Measurements from ENCODE around the gene PASK.
A peak's percentile ranks its signal among the peaks of the same experiment; 100 is the strongest.
"Not testable (repeated sequence)": the region's sequence is repeated elsewhere in the genome, so short reads cannot be mapped to it uniquely, and the experiment has no call there.

The PASK gene

DNA sequence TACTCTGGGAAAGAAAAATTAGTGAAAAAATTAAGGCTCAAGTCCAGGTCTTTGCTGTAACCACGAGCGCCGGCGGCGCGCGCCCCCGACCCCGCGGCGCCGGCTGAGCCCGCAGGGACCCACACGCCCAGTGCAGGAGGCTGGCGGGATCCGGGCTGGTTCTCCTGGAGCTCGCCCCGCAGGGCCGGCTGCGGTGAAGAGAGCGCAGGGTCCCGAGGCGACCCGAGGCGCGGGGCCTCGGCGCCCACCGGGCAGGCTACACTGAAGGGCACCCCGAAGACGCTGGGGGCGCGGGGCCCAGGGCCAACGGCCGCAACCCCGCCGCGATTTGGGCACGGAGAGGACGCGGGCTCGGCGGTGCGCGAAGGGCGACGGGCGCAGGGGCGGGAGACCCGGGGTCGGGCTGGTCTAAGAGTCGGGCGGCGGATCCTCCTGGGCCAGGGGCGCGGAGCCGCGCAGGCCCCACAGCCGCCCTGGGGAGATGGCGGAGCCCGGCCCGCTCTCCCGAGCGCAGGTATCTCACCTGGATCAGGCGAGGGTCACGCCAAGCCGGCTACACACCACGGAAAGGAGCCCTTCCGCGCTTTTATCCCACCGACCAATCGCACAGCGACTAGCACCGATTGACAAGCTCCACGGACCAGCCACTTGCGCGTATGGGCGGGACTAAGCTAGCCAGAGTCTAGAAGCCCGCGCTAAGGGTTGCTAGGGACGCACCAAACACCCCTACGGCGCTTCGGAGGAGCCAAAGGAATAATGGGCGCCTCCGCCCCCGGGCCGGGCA, at the start of gene PASK:
Gene PASK (minus strand): TSS at position 582 of the 784 bp plus-strand sequence. CDS start 6,440 bp downstream, outside the sequence.
- peak; percentile 94 for DNase-seq (ENCODE audit: low spot score)

DNA sequence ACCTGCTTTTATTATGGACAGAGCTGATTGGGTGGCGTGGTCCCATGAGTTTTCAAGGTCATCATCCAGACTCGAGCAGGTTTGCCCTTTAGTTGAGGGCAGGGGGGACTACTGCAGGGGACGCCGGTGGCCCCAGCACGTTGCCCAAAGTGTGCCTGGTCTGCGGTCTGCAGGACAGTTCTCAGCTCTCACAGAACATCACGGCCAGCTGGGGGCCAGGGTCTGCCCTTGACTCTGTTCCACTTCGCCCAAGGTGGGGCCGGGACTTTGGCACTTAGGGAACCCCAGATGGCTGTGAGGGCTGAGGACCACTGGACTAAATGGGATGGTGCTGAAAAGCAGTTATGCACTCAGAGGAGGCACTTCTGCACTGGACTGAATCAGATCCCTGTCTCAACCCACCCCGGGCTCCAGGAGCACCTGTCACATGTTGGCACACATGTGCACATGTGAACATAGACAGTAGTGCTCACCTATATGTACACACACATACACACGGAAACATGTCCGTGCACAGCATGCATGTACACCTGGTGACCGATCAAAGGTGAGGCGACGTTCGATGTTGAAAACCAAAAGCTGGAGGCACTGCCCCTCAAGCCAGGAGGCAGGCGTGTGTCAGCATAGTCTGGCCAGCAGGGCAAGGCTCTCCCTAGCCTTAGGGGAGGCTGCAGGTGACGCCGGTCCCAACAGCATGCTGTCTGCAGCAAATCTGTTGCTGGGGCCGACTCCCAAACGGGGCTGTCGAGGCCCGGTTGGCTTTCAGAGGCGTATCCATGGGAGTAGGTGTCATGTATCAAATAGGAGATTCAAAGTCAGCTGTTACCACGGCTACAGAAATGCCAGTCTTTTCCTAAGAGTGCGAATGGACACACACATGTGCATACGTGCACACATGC, 49.4 kb upstream of the PASK start:
- DNase-seq (ENCODE audit: low spot score) = no peak

DNA sequence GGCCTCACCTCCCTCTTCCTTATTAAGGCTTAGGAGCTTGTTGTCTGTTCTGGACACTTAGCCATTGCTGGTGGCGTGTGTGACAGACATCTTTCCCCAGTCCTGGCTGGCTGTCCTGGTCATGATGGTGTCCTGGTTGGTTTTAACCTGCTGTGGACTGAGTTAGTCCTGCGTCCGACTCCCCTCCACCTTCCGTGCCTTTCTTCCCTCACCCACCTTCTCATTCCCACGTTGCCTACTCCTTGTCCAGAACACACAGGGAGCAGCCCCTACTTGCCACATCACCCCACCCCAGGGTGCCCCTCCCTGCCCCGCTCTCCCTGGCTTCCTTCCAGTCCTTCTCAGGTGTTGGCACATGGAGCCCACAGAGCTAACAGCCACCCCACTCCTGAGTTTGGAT, 48.7 kb upstream of the PASK start:
- no peak for DNase-seq (ENCODE audit: low spot score)

DNA sequence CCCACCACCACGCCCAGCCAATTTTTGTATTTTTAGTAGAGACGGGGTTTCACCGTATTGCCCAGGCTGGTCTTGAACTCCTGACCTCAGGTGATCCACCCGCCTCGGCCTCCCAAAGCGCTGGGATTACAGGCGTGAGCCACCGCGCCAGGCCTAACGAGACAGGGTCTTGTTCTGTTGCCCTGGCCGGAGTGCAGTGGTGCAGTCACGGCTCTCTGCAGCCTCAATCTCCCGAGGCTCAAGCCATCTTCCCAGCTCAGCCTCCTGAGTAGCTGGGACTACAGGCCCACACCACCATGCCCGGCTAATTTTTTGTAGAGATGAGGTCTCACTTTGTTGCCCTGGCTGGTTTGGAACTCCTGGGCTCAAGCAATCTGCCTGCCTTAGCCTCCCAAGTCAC, 48.0 kb upstream of the PASK start:
- DNase-seq (ENCODE audit: low spot score) = not testable (repeated sequence)

DNA sequence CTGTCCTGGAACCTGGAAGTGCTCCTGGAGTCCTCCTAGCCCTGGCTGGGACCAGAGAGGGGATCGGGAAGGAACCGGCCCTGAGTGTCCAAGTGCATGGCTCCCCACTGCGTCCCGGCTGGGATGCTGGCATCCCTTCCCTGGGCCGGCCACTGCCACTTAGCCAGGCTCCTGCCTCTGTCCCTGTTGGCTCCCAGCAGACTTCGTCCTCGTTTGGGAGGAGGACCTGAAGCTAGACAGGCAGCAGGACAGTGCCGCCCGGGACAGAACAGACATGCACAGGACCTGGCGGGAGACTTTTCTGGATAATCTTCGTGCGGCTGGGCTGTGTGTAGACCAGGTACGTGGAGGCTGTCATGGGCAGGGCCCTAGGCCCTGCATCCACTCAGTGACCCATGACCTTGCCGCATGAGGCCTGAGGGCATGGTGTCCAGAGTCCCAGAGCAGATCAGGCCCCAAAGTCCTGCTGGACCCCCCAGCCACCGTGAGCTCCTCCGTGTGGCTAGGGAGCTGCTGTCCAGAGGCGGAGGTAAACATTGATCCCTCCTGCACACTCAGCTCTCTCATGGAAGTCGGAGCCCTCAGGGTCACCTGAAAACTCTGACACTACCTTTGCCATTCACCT, 46.3 kb upstream of the PASK start:
- no peak for DNase-seq (ENCODE audit: low spot score)

DNA sequence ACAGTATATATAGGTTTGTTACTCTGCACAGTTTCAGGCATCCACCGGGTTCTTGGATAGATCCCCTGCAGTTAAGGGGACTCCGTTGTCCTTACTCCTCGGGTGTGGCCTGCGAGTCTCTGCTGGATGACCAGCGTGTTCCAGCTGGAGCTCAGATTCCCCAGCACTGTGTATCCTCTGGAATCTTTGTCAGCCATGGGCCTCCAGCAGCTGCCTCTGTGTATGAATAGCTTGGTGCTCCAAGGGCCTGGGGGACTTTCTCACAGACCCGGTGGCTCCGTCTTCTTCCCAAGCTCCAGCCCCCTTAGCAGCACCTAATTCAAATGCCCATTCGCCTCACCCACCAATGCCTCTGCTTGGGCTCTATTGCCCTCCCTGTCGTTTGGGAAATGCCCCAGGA, 45.5 kb upstream of the PASK start:
- DNase-seq (ENCODE audit: low spot score) = no peak

DNA sequence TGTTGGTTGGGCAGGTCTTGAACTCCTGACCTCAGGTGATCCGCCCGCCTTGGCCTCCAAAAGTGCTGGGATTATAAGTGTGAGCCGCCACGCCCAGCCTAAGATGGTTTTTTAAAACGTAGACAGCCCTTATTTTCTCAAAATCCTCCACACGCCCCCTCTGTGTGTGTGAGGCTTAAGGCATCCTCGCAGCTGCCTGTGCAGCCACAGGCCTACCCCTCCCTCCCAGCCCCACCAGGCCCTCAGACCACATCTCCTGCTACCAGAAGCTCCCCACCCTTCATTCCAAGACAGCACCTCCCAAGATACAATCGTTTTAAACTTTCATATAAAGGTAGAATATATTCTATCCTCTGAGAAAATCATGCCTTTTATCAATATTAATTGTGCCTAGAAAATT, 44.0 kb upstream of the PASK start:
- no peak for DNase-seq (ENCODE audit: low spot score)

DNA sequence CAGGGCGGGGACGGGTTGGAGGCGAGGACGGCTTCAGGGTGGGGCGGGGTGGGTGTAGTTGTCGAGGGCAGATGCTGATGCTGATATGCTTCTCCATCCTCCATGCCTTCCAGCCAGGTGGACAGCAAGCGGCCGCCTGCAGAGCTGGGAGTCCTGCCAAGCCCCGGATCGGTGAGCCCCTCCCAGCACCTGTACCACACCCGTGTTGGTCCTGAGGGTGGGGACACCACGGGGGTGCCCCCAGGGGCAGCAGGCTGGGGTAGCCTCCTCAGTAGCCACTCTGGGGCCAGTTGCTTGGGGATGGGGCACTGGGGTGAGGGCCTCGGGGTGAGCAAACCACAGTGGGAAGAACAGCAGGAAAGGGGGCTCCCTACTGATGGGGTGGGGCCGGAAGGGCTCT, 41.8 kb upstream of the PASK start:
- no peak for DNase-seq (ENCODE audit: low spot score)

DNA sequence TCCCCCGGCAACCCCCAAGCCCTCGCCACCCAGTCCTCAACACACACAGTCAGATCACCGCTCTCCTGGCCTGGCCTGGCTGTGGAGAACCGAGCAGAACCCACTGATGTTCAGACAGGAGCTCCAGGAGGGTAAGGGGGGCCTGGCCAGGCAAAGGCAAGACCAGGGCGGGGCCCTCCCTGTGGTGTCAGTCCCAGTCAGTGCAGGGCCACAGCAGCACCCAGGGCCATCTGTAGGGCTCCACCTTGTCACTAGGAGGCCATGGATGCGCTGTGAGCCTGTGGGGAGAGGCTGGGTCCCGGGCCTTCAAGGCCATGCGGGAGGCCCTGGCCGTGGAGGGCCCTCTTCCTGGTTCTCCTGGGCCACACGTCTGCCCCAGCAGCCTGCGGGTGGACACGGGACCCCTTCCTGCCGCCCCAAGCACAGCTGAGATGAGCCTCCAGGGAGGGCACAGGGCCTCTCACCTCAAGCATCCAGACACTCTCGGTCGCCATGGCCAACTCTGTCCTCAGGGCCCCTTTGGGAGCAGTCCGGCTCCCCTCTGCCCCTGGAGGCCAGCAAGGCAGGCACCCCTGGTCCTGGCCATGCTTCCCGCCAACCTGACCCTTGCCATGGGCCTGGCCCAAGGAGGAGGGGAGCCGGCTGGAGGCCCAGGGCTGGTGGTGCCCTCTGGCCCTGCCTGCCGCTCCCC, 41.2 kb upstream of the PASK start:
- no peak for DNase-seq (ENCODE audit: low spot score)

DNA sequence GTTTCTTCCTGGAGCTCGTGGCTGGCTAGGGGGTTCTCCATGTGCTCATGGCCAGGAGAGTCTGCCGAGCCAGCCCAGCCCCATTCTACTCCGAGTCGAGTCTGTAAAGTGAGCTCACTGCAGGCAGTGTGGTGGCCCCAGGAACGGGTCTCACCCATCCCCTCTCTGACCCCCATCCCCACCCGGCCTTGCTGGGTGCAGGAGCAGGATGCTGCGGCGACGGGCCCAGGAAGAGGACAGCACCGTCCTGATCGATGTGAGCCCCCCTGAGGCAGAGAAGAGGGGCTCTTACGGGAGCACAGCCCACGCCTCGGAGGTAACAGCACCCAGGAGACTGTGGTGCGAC, 40.6 kb upstream of the PASK start:
- DNase-seq (ENCODE audit: low spot score) = no peak

DNA sequence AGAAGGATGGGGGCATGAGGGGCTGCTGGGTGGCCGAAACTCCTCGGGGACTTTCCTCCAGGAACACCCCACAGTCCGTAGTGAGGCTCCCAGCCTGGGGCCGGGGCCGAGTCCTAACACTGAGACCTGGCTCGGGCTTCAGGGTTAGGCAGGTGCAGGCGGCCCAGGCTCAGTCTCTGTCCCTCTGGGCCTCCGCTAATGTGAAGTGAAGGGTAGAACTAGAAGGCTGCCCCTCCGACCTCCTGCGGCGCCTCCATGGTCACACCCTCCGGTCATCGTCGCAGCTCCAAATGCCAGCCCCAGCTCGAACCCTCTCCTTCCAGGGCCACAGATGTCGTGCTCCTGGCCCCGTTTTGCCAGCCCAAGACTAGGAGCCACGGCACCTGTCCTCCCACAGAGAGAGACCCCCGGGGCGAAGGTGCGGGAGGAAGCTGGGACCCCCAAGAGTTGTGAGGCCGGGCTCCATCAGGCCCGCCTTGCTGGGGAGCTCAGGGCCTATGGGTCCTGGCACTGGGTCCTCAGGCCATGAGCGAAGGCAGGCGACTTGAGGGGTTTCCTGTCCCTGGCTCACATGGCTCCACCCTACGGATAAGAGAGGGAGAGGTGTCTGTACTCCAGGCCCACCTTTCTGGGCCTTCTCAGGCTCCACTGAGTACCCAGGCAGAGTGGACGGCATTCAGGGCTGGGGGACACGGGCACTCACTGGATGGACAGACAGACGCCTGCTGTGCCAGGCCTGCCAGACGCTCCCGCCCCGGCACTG, 40.0 kb upstream of the PASK start:
- DNase-seq (ENCODE audit: low spot score) = no peak

DNA sequence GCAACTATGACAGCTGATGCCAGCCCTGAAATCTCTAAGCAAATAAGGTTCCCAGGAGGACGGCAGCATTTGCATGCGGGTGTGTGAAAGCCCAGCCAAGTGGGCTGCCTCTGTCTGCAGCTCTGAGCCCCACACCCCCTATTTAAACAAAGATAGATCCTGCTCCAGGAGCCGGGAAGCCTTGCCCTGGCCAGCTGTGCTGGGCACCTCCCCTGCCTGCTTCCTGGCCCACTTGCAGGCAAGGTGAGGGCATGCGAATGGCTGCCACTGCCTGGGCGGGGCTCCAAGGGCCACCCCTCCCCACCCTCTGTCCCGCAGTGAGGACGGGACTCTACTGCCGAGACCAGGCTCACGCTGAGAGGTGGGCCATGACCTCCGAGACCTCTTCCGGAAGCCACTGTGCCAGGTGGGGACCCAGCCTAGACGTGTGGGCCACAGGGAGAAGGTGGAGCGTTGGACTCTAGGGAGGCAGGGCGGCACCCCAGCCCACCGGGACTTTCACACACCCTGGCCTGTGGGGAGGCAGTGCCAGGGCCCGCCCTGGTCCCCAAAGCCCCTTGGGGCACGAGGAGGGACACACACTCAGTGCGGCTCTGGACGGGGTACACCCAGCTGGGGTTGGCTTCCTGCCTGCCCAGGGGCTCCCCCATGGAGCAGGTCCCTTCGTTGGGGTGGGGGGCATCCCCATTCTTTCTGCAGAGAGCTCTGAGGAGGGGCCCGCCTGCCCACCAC, 39.3 kb upstream of the PASK start, which contains the start of gene ANO7:
Gene ANO7 (plus strand): TSS at position 317 of the 732 bp plus-strand sequence. CDS start 1,387 bp downstream, outside the sequence.
- no peak for DNase-seq (ENCODE audit: low spot score)

DNA sequence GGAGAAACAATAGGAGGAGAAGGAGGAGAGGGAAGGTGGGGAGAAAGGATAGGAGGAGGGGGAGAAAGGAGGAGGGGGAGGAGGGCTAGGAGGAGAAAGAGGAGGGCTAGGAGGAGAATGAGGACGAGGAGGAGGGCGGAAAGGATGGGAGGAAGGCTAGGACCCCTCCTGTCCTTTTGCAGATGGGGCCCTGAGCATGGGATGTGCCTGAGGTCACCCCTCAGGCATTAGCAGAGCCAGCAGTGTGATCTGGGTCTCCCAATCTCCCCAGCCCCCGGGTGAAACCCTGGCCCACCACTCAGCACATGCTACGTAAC, 38.6 kb upstream of the PASK start:
- DNase-seq (ENCODE audit: low spot score) = no peak

DNA sequence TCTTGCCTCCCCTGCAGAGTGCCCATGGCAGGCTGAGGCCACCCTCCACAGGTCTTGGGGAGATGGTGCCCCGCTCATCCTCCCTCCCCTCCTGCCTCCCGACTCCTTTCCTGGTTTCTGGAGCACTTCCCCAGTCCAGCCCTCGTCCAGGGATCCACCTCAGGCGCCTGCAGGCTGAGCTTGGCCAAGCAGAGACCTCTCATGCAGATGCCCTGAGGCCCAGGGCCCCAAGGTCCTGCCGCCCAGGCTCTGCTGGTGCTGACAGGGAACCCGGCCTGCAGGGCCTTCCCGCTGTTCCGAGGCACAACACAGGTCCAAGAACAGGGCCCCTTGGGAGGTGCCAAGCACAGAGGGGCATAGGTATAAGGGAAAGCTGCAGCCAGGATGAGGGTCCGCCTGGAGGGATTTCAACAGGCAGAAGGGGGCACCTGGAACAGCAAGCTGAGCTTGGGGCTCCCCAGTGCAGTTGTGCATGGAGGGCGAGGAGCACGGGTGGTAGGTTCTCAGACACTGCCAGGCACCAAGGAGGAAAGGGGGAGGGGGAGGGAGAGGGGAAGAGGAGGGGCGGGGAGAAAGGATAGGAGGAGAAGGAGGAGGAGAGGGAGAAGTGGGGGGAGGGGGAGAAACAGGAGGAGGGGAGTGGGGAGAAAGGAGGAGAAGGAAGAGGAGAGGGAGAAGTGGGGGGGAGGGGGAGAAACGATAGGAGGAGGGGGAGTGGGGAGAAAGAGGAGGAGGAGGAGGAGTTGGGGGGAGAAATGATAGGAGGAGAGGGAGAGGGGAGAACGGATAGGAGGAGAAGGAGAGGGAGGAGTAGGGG, 38.0 kb upstream of the PASK start:
- no peak for DNase-seq (ENCODE audit: low spot score)

DNA sequence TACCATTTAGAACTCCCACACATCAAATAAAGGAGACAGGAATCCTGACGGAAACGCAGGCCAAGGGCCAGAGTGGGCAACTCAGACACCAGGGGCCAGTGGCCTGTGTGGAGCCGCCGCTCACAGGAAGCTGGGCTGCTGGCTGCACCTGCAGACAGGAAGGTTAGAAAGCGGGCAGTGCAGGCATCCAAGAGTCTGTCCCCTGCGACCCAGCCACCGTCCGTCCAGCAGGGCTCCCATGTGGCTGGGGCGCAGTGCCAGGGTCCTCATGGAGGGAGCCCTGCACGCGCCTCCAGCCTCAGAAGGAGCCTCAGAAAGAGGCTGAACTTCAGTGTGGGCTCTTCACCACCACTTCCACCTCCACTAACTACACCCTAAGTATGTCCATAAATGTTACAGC, 36.7 kb upstream of the PASK start:
- DNase-seq (ENCODE audit: low spot score) = no peak

DNA sequence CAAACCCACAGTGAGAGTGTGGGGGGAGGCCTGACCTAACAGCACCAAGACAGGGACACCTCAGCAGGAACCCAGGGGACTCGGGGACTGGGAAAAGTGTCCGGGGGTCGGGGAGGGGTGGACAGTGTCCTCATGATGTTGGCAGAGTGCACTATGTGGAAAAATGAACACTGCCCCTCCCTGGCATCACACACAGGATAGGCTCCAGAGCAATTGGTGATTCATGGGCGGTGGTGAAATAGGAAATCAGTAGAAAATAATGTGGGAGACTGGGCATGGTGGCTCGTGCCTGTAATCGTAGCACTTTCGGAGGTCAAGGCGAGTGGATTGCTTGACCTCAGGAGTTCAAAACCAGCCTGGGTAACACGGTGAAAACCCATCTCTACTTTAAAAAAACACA, 35.6 kb upstream of the PASK start:
- DNase-seq (ENCODE audit: low spot score) = no peak

DNA sequence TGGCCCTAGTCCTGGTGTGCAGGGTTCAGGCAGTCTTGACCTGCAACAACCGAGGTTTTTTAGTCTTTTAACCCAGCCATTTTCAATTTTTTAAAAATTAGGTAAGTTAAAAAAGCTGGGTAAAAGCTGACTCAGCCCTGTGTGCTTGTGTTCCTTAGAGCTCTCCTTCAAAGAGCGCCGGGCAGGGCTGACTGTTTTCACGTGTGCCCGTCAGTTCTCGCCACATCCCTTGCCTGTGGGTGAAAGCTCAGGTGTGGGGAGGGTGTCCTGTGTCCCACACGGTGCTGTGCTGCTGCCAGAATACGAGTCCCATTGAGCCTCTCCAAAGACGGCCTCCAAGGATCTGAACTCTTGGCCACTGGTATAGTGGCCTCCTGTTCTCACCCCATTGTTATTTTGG, 33.9 kb upstream of the PASK start:
- no peak for DNase-seq (ENCODE audit: low spot score)

DNA sequence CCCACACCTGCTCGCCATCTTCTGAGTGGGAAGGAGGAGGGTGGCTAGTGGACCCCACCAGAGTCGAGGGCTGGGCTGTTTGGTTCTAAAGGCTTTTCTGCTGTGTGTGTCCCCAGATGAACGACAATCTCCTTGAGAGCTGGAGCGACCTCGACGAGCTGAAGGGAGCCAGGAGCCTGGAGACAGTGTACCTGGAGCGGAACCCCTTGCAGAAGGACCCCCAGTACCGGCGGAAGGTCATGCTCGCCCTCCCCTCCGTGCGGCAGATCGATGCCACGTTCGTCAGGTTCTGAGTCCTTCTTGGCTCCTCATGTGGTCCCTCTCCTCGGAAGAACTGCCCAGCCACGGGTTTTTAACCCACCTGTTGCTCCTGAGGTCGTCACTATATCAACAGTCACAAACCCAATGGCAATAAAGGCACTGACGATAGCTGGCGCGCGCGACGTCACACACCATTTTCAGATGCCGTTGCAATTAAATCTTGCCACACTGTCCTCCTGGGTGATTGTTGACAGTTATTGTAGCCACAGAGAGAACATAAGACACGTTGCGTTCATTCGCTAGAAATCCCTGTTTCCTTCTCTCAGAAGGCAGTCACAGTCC, 33.4 kb upstream of the PASK start:
- no peak for DNase-seq (ENCODE audit: low spot score)

DNA sequence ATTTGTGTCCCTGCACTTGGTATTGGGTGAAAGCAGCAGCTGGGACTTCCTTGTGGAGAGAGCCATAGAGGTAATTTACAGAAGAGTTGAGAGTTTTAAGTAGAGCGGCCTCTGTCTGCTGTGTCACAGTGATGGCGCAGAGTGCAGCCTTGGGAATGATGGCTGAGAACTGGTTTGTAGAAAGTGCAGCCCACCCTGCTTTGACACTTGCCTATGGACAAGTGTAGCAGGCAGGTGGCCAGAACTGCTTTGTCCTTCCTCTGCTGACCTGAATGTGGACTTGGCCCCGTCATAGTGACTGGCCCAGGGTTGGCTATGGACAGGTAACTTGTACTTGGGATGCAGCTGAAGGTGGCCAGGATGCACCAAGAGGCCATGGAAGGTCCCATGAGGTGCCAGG, 32.9 kb upstream of the PASK start:
- no peak for DNase-seq (ENCODE audit: low spot score)

DNA sequence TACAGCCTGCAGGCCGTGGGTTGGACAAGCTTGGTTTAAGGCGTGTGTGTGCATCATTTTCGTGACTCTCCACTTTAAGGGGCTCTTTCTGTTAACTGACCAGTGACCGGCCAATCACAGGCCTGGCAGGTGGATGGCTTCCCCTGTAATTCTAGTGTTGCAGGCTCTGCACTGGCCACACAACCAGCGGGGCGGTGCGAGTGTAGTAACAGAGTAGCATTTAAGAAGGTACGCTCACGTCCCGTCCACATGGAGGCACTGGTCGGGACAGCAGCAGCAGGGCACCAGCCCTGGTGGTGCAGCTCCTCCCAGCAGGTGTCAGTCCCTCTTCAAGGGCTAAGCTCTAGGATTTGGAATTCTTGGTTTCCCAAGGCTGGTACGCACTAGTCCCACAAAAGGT, 31.2 kb upstream of the PASK start:
- no peak for DNase-seq (ENCODE audit: low spot score)
